Muscle layer of colon (tissue), 2 donors: ENCODE results near the gene LCN1.
A peak's percentile ranks its signal among the peaks of the same experiment; 100 is the strongest.

Source experiments
- H3K27ac ChIP-seq: one replicate; pipeline ENCODE4 v1.7.0; 2013; ENCODE audit warnings: low read depth, mild to moderate bottlenecking, low read length, moderate library complexity
- H3K27me3 ChIP-seq, 2 donors: one replicate each; pipeline ENCODE4 v1.7.0; 2013; ENCODE audit warnings: low read length in 2 of 2, mild to moderate bottlenecking in 2 of 2; ENCODE audit not compliant: insufficient read depth in 2 of 2, control insufficient read depth in 1 of 2
- H3K36me3 ChIP-seq: one replicate; pipeline ENCODE4 v1.7.0; 2013; ENCODE audit warnings: mild to moderate bottlenecking, low read length; ENCODE audit not compliant: insufficient read depth
- H3K4me1 ChIP-seq: one replicate; pipeline ENCODE4 v1.7.0; 2013; ENCODE audit warnings: mild to moderate bottlenecking, low read length; ENCODE audit not compliant: insufficient read depth
- H3K4me3 ChIP-seq, 2 donors: one replicate each; pipeline ENCODE4 v1.7.0; 2013; ENCODE audit warnings: low read length in 2 of 2, low read depth in 1 of 2, mild to moderate bottlenecking in 1 of 2, moderate library complexity in 1 of 2
- H3K9ac ChIP-seq: one replicate; pipeline ENCODE4 v1.7.0; 2013; ENCODE audit warnings: low read length
- H3K9me3 ChIP-seq: one replicate; pipeline ENCODE4 v1.7.0; 2013; ENCODE audit warnings: mild to moderate bottlenecking, low read length
- donor health status: abdominal sarcoma.
- donor health status: Adenocarcinoma of cecum.

Gene LCN1

GRCh38 chr9:135502168-135502872 is 18.9 kb upstream of the LCN1 start:
- Histone ChIP-seq H3K27ac (no peak overlapping the region), H3K4me3 (peak overlapping the region in 1 of 2 donors; percentile 96), H3K36me3 (peaks cover 37% of the 10 kb centered on the region), H3K4me1 (peaks cover 14% of the 10 kb centered on the region), H3K27me3 (no peaks in the 10 kb centered on the region), H3K9ac (peak overlapping the region; percentile 61), H3K9me3 (no peaks in the 10 kb centered on the region)

DNA sequence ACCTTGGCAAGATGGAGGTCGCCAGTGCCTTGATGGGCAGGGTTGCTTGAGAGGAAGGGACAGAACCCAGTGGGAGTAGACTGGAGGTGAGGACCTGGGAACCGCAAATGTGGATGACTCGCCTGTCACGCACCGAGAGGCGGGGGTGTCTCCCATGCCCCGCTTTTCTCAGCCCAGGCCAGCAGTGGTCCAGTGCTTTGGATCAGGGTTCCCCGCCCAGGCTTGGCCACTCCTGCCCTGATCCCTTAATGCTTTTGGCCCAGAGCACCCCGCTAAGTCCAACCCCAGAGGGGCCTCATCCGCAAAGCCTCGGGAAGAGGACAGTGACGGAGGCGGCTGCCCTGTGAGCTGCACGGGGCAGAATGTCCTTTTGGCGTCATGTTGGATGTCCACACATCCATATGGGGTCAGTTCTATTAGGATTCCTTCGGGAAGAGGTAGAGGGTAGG is 18.3 kb upstream of the LCN1 start:
- no peaks in the 10 kb centered on the region for H3K27me3 ChIP-seq
- H3K9me3 ChIP-seq: no peaks in the 10 kb centered on the region
- H3K36me3 ChIP-seq: peaks cover 37% of the 10 kb centered on the region
- H3K4me1 ChIP-seq: peaks cover 14% of the 10 kb centered on the region
- H3K27ac ChIP-seq: no peak overlapping the region
- H3K9ac ChIP-seq: no peak overlapping the region
- no peak overlapping the region for H3K4me3 ChIP-seq

DNA sequence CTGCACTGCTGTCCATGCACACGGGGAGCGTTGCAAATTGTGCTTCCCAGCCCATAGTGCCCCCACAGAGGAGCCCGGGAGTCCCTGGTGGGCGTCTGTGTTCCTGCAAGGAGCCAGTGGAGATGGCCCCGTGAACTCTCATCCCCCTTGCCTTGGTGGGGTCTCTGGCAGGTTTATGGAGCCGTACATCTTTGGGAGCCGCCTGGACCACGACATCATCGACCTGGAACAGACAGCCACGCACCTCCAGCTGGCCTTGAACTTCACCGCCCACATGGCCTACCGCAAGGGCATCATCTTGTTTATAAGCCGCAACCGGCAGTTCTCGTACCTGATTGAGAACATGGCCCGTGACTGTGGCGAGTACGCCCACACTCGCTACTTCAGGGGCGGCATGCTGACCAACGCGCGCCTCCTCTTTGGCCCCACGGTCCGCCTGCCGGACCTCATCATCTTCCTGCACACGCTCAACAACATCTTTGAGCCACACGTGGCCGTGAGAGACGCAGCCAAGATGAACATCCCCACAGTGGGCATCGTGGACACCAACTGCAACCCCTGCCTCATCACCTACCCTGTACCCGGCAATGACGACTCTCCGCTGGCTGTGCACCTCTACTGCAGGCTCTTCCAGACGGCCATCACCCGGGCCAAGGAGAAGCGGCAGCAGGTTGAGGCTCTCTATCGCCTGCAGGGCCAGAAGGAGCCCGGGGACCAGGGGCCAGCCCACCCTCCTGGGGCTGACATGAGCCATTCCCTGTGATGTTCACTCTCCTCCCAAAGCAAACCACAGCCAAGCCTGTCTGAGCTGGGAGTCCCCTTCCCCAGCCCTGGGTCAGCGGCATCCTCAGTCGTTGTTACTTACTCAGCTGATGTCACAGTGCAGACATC is 17.6 kb upstream of the LCN1 start:
- H3K27ac ChIP-seq: no peak overlapping the region
- H3K4me3 ChIP-seq: no peak overlapping the region
- peaks cover 14% of the 10 kb centered on the region for H3K4me1 ChIP-seq
- no peak overlapping the region for H3K9ac ChIP-seq
- H3K36me3 ChIP-seq: peaks cover 37% of the 10 kb centered on the region
- no peaks in the 10 kb centered on the region for H3K9me3 ChIP-seq
- no peaks in the 10 kb centered on the region for H3K27me3 ChIP-seq

DNA sequence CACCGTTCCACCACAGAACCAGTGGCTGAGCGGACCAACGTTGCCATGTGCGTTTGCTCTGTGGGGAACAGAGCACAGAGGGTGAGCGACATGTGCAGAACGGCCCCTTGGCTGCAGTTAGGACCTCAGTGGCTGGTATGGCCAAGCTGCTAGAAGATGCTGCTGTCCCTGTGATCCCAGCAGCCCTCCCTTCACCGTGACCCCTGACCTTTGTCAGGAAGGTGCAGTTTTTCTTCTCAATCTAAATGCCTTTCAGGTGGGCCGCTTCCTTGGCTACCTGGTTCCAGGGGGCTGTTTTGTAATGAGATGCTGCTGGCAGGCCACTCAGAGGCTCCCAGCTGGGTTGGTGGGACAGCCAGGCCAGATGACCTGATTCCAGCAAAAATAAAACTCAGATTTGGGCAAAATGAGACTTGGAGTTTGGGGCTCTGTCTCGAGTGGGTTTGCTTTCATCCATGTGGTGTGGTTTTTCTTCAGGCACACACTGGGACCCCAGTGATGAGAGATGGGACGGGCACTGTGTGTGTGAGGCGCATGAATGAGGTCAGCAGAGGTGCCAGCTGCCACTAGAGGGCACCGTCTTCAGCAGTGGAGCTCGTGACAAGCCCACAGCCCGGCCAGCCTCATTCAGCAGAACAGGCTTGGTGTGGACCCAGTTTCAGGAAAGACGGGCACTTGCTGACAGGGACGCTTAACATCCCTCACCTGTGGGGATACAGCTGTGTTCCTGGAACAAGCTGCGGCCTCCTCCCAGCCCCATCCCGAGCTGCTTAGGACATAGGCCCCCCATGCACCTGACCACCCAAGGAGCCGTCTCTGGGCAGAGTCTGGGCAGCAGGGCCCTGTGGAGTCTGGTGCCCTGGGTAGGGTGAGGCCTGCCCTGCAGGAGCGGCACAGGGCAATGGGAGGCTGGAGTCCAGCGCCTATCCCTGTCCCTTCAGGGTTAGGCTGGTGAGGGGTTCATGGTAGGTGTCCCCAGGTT is 16.7 kb upstream of the LCN1 start:
- Histone ChIP-seq H3K4me1 (peaks cover 14% of the 10 kb centered on the region), H3K9ac (no peak overlapping the region), H3K9me3 (no peaks in the 10 kb centered on the region), H3K27me3 (no peaks in the 10 kb centered on the region), H3K27ac (no peak overlapping the region), H3K4me3 (no peak overlapping the region), H3K36me3 (peaks cover 37% of the 10 kb centered on the region)

DNA sequence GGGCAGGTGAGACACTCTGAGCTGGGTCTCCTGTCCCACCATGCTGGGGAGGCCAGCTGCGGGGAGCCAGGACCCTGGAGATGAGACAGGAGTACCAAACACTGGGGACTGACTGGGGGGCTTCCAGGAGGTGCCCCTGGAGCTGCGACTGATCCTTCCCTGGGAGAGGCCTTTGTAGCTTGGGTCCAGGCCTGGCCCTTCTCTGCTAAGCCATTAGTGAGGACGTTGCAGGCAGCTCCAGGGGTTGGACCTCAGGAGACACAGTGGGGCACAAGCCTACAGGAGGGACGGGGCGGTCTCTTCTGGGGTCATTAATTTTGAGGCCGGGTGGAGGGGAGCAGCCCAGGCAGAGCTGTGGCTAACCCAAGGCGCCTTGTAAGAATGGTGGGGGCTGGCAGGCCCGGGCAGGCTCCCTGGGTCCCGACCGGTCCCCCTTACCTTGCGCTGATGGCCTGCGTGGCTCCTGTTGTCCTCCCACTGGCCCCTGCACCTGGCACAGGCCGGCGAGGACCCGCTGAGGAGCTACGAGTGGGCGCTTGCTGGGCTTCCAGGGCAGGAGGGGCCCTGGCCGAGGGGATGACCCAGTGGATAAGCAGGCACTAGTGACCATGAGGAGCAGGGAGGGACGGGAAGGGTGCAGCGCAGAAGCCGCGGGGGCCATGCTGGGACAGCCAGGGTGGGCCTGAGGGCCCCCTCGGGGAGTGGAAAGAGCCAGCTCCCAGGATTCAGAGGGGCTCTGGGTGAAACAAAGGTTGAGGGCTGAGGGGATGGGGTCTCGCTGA is 15.6 kb upstream of the LCN1 start:
- Histone ChIP-seq H3K9ac (no peak overlapping the region), H3K4me1 (peaks cover 14% of the 10 kb centered on the region), H3K36me3 (peaks cover 37% of the 10 kb centered on the region), H3K27ac (no peak overlapping the region), H3K27me3 (no peaks in the 10 kb centered on the region), H3K9me3 (no peaks in the 10 kb centered on the region), H3K4me3 (no peak overlapping the region)

DNA sequence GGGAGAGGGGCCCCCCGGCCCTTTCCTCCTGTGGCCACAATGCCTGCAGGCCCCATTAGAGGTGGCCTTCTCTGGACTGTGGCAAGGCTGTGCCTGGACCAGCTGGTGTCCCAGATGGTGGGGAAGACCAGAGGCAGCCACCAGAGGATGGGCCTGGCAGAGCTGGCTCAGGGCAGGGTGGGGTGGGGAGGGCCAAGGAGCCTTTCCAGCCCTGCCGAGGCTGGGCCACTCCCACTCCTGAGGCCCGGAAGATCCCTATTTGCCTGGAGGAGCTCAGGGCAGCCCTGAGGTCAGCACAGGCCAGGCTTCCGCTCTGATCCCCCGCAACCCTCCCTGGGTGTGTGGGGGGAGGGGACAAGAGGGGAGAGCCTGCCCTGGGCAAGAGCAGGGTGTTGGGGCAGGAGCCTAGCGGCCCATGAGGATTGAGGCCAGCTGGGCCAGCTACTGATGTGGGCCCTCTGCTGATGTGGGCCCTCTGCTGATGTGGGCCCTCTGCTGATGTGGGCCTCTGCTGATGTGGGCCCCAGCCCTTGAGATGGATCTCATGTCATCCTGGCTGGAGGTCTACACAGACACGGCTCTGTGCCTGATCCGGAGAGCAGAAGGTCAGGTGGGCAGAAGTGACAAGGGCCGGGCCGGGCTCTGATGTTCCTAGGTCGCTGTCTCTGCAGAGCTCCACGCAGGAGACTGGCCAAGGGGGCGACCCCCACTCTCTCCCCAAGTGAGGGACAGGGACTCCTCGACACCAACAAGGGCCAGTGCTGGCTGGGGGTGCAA is 14.7 kb upstream of the LCN1 start:
- no peak overlapping the region for H3K27ac ChIP-seq
- no peaks in the 10 kb centered on the region for H3K9me3 ChIP-seq
- no peak overlapping the region for H3K4me3 ChIP-seq
- peaks cover 12% of the 10 kb centered on the region for H3K4me1 ChIP-seq
- H3K36me3 ChIP-seq: peaks cover 37% of the 10 kb centered on the region
- no peaks in the 10 kb centered on the region for H3K27me3 ChIP-seq
- no peak overlapping the region for H3K9ac ChIP-seq

GRCh38 chr9:135507104-135508035 is 13.9 kb upstream of the LCN1 start:
- Histone ChIP-seq H3K9me3 (no peaks in the 10 kb centered on the region), H3K27ac (no peak overlapping the region), H3K27me3 (no peaks in the 10 kb centered on the region), H3K4me3 (no peak overlapping the region), H3K36me3 (peaks cover 30% of the 10 kb centered on the region), H3K9ac (no peak overlapping the region), H3K4me1 (peaks cover 3% of the 10 kb centered on the region)

- H3K4me1 ChIP-seq: no peaks in the 10 kb centered on the region
- no peak overlapping the region for H3K27ac ChIP-seq
- no peak overlapping the region for H3K4me3 ChIP-seq
- no peaks in the 10 kb centered on the region for H3K9me3 ChIP-seq
- no peak overlapping the region for H3K9ac ChIP-seq
- H3K36me3 ChIP-seq: peaks cover 20% of the 10 kb centered on the region
- H3K27me3 ChIP-seq: no peaks in the 10 kb centered on the region
These were observed 12.9 kb upstream of the LCN1 start for GRCh38 chr9:135508211-135508820.

DNA sequence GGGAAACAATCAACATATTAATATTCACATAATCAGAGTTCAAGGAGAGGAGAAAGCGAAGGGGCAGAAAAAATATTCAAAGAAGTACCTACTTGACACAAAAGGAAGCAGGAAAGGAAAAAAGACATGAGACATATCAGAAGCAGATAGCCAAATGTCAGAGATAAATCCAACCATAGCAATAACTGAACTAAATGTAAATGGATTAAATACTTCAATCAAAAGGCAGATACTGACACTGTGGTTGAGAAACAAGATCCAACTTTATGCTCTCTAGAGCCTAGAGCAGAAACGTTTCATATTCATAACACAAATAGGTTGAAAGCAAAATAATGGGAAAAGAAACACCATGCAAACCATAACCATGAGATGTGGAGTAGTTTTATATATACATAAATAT is 11.8 kb upstream of the LCN1 start:
- H3K36me3 ChIP-seq: peaks cover 9% of the 10 kb centered on the region
- H3K27ac ChIP-seq: no peak overlapping the region
- H3K9ac ChIP-seq: no peak overlapping the region
- no peaks in the 10 kb centered on the region for H3K27me3 ChIP-seq
- H3K9me3 ChIP-seq: no peaks in the 10 kb centered on the region
- no peak overlapping the region for H3K4me3 ChIP-seq
- no peaks in the 10 kb centered on the region for H3K4me1 ChIP-seq
